Measurements from ENCODE around the gene MARCHF2.
A peak's percentile ranks its signal among the peaks of the same experiment; 100 is the strongest.

Gene MARCHF2

DNA sequence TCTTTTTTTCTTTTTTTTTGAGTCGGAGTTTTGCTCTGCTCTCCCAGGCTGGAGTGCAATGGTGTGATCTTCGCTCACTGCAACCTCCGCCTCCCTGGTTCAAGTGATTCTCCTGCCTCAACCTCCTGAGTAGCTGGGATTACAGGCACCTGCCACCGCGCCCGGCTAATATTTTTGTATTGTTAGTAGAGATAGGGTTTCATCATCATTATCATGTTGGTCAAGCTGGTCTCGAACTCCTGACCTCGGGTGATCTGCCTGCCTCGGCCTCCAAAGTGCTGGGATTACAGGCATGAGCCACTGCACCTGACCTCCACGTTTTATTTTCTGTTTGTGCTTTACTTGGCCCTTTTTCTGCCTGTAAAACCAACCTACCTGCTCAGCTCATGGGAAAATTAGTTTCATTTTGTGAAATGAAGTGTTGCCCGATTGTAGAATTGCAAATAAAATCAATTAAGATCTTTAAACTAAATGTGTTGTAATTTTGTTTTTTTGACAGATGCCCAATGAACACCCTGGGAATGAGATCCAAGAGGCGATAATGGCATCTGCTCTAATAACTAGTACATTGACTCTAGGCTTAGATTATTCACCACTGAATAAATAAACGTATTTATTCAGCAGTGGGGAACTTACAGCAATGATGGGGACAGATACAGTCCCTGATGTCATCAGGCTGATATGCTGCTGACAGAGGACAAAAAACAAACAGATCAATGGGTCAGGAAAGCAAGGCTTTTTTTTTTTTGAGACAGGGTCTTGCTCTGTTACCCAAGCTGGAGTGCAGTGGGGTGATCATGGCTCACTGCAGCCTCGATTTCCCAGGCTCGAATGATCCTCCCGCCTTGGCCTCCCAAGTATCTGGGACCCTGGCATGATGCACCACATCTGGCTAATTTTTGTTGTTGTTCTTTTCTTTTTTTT, 25.2 kb upstream of the MARCHF2 start:
- no peak for DNase-seq (ENCODE audit: low read depth in 2 of 2)

DNA sequence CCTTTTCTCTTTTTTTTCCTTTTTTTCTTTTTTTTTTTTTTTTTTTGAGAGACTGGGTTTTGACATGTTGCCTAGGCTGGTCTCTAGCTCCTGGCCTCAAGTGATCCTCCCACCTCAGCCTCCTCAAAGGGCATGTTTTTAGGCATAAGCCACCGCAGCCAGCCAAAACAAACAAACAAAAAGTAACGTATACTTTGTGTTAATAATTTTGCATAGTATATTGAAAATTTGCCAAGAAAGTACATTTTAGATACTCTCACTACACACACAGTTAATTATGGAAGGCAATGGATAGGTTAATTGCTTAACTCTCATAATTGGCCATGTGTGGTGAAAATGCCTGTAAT, 24.5 kb upstream of the MARCHF2 start:
- no peak for DNase-seq (ENCODE audit: low read depth in 2 of 2)

DNA sequence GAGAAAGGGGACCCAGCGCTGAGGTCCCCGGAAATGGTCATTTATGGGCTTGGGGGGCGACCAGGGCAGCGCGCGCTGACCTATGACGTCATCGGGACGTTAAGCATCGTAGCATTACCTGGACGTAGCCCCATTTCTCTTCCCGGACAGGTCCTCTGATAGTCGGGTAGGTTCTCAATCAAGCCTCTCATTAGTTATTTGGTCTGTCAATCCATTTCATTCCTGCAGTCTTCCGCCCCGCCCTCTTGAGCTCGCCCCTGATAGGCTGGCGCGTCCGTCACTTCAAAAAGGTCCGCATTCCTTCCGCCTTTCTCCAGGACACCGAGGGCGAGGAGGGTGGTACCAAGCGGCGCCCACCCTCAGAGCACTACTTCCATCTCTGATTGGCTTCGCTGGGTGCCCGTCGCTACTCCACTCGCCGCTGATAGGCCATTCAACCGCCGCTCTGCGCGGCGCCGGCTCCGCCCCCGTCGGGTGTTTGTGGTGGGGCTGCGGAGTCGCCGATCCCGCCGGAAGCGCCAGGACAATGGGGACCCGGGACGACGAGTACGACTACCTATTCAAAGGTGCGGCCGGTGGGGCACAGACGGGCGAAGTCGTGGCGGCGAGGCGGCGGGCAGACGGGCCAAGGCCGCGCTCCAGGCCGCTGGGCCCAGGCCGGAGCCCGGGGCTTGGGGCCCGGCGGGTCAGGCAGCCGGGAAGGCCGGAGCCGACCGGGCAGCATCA, 23.1 kb upstream of the MARCHF2 start, which contains the start of gene RAB11B:
Gene RAB11B (plus strand): TSS at position 470 of the 726 bp plus-strand sequence. CDS start 57 bp downstream, at position 527.
- peak; percentile 91 to 92 for DNase-seq (ENCODE audit: low read depth in 2 of 2)

DNA sequence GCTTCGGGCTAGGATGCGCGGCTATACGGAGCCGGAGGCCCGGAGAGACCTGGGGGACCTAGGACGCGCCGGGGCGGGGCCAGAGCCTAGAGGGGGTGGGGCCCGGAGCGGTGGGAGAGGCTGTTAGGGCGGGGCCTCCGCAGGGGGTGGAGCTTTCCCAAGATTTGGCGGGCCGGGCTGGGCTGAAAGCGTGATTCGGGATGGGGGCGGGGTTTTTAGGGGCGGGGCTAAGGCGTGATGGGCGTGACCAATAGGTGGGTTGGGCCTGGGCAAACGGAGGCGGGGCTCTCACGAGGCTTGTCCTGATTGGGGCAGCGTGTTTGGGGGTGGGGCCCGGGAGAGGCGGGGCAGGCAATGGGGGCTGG, 22.5 kb upstream of the MARCHF2 start:
- DNase-seq (ENCODE audit: low read depth in 2 of 2), result peak; percentile 77 to 81

DNA sequence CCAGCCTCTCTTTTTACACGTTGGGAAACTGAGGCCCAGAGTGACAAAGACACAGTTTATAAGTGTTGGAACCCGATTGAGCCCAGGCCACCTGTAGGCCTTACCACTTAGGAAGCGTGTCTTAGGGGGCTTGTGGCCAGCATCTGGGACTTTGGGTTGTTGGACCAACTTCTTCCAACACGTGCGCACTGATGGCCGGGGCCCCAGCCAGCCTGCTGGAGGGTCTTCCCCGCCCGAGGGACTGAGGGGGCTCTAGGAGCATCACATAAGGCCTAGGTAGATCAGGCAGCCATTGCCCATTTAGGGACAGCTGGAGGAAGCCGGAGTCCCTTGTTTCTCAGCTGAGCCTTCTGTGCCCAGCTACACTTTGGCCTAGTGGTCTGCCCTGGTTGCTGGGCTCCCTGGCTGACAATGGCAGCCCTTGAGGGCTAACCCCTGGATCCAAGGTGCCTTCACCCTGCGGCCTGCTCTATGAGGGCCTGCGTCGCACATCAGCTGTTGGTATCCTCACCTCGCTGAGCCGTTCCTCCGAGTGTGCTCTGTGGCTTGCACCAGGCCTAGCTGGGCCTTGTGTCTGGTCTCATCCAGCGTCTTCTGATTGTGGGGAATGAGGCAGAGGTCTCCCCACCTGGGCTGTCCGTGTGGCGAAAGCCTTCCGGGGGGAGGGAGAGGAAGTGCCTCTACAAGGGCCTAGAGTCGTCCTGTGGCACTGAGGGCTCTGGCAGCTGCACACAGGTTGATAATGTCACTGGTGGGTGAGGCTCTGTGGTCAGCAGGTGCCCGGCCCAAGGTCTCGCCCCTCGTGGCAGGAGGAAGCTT, 21.7 kb upstream of the MARCHF2 start:
- no peak for DNase-seq (ENCODE audit: low read depth in 2 of 2)

DNA sequence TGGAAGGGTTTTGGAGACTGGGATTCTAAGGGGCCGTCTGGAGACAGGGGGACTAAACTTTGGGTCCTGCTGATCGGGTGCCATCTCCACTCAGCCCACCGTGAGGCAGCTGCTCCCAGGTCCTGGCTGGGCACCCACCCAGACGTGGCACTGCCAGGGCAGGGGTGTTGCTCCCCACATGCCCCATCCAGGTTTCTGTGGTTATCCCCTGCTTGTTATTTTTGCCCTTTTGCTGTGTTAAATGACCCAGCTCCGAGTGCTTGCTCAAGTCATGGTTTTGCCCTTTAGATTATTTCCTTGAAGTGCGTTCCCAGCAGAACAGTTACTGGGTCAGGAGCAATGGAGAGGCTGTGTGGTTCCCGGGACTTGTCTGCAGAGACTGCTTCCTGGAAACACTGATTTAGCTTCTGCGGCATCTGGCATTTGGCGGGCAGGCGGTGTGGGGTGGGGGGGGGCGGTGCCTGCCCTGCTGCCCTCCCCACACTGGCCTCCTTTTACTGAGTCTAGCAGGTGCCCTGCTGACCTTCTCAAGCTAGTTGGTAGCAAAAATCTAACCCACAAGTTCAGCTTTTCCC, 21.0 kb upstream of the MARCHF2 start:
- no peak for DNase-seq (ENCODE audit: low read depth in 2 of 2)

DNA sequence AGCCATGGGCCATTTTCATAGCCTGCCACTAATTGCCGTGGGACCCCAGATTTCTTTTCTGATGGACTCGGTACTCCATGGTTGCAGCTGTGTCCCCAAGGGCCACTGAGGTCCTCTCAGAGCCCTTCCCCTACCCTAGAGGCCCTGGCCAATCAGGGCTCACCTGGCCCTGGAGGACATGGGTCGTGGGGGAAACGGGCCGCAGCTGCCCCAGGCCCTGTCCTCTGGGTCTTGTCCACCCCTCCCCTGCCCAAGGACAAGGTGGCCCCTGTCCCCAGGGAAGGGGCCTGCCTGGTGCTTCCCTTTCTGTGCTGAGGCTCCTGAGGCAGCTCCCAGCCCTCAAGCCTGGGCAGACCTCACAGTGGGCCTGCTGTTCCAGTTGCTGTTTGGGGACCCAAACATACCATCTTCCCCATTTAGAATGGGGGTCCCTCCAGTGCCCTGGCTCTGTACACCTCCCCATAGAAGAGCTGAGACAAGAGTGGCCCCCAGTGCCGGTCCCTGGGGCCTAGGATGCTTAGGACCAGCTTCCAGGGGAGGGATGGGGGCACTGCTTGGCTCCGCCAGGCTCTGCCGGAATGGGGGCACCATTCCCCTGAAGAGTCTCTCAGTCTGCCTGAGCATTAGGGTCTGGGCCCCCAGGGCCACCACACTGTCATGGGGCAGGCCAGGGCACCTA, 19.8 kb upstream of the MARCHF2 start:
- DNase-seq (ENCODE audit: low read depth in 2 of 2), result no peak

DNA sequence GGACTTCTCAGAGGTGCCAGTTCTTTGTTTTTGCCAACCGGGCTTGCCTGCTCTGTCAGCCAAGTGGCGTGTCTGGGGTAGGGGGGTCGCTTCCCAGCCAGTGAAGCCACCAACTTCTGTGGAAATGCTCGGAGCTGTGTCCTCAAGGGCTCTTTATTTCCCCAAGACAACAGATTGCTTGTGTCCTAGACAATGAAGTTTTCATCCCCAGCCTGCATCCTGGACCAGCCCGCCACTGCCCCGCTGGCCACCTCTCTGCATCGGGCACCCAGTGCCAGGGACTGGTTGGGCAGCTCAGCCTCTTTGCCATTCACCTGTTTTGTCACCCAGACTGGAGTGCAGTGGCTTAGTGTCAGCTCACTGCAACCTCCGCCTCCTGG, 19.2 kb upstream of the MARCHF2 start:
- no peak for DNase-seq (ENCODE audit: low read depth in 2 of 2)

DNA sequence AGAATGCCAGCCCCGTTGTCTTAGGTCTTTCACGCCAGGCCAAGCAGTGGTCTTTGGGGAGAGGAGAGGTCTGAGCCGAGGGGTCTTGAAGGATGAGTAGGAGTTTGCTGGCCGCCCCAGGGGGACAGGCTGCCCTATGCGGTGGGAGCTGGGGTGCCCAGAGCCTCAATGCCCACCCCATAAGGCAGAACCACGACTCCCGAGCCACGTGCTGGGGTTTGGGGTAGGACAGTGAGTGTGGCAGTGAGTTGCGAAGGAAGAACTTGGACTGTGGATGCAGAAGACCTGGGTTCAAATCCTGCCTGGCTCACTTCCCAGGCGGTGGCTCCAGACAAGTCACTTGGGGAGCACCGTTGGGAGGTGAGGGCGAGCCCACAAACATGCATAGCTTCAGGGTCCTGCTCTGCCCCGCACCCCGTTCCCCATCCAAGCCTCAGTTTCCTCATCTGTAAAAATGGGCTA, 17.5 kb upstream of the MARCHF2 start:
- no peak for DNase-seq (ENCODE audit: low read depth in 2 of 2)

DNA sequence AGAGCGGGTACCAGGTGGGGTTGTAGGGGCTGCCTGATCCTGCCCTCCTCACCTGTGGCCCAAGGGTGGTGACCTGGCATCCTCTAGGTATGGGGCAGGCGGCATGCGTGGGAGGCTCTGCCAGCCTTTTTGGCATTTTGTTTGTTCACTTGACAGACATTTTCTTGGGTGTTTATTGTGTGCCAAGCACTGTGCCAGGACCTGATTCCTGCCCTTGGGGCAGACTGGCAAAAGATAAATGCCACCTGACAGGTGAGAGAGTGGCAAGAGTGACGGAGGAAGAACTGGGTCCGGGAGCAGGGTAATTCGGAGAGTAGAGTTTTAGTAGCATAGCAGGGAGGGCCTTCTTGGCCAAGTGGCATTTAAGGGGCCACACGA, 16.9 kb upstream of the MARCHF2 start:
- DNase-seq (ENCODE audit: low read depth in 2 of 2), result no peak

DNA sequence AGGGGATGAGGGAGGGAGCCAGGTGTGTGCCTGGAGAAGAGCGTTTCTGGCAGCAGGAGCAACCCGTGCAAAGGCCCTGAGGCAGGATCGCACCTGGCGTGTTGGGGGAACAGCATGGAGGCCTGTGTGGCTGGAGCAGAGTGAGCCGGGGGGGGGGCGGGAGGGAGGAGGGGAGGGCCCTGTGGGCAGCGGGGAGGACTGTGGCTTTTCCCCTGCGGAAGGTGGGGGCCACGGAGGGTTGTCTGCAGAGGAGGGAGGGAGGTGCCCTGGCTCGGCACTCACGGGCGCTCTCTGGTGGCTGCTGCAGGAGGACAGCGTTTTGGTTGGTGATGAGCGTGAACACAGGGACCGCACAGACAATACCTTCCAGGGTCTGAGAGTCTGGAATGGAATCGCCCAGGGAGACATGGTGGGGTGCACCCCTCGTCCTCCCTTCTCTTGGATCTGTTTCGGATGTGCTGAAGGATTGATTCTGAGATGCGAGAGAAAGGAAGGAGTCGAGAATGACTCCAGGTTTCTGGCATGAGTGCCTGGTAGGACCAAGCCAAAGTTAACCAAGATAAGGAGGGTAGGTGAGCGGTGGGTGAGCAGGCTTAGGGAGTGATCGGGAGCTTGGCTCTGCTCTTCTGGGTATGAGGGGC, 16.4 kb upstream of the MARCHF2 start:
- peak; percentile 28 to 38 for DNase-seq (ENCODE audit: low read depth in 2 of 2)

DNA sequence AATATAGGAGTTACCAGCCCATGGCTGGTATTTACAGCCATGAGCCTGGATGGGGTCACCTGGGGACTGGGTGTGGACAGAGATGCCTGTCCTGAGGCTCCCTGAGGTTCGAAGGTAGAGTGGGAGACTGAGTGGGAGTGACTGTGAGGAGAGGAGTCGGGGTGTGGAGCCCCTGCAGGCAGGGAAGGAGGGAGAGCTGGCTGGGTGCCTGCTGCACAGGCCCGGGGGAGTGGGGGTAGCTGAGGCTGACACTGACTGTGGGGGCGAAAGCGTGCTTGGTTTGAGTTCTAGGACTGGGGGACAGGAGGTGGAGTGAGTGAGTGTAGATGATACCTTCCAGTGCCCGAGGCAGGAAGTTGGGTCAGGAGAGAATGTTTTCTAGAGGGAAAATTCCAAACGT, 15.8 kb upstream of the MARCHF2 start:
- DNase-seq (ENCODE audit: low read depth in 2 of 2), result no peak

DNA sequence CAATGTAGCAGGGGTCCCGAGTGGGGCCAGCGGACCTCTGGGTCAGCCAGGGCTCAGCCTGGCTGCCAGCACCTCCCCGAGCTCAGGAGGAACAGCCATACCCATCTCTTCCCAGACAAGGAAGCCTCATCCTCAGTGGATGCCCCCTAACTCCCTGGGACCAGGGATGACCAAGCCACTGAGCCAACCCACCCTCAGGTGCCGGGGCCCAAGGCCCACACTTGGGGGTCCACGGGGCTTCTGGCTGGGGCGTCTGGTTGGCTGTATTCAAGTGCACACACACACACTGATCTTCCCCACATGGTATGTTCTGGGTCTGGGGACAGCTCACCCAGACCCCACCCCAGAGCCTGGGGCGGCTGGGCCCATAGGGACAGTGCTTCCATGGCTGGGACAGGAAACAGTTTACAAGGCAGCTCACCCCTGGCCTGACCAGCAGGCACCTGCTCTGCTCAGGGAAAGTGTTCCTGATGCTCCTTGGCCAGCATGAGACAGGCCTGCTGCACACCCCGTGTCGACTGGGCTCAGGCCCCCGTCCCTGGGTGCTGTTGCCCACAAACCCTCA, 15.3 kb upstream of the MARCHF2 start:
- DNase-seq (ENCODE audit: low read depth in 2 of 2), result no peak

DNA sequence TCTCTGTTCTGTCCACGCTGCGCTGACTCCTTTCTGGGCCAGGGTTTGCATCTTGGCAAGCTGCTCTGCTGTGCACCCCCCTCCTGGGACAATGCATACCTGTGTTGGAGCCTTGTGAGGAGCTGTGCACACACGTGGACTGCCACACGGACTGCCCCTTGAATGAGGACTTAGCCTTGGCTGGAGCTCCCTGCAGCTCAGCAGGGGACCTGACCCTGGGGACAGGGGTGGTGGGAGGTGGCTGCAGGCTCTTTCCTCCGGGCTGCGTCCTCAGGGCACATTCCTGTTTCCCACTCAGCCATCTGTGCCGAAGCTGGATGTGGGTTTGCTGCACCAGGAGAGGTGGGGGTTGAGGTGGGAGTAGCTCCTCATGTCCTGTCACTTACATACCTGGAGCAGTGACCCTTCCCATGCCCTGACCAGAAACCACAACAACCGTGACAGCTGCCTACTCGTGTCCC, 14.8 kb upstream of the MARCHF2 start:
- DNase-seq (ENCODE audit: low read depth in 2 of 2), result no peak

DNA sequence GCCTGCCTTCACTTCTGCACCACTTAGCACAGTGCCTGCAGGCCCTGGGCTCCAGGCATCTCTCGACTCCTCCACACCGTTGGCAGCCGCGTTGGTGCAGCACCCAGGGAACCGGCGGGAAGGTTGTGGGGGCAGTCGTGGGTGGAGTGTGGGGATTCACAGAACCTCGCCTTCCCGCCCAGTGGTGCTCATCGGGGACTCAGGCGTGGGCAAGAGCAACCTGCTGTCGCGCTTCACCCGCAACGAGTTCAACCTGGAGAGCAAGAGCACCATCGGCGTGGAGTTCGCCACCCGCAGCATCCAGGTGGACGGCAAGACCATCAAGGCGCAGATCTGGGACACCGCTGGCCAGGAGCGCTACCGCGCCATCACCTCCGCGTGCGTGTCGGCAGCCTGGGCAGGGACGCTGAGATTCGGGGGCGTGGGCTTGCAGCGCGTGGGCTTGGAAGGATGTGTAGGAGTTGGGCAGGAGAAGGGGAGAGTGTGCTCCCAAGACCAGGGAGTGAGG, 13.4 kb upstream of the MARCHF2 start:
- DNase-seq (ENCODE audit: low read depth in 2 of 2), result no peak

DNA sequence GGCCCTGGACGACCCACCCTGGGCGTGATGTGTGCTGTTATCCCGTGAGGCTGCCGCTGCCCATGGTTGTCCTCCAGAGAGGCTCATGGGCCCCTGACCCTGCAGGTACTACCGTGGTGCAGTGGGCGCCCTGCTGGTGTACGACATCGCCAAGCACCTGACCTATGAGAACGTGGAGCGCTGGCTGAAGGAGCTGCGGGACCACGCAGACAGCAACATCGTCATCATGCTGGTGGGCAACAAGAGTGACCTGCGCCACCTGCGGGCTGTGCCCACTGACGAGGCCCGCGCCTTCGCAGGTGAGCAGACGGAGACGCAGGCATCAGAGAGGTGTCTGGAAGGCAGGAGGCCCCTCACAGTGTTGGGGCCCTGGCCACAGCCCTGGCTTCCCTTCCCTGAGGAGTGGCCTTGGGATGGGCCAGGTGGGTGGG, 11.1 kb upstream of the MARCHF2 start:
- no peak for DNase-seq (ENCODE audit: low read depth in 2 of 2)

DNA sequence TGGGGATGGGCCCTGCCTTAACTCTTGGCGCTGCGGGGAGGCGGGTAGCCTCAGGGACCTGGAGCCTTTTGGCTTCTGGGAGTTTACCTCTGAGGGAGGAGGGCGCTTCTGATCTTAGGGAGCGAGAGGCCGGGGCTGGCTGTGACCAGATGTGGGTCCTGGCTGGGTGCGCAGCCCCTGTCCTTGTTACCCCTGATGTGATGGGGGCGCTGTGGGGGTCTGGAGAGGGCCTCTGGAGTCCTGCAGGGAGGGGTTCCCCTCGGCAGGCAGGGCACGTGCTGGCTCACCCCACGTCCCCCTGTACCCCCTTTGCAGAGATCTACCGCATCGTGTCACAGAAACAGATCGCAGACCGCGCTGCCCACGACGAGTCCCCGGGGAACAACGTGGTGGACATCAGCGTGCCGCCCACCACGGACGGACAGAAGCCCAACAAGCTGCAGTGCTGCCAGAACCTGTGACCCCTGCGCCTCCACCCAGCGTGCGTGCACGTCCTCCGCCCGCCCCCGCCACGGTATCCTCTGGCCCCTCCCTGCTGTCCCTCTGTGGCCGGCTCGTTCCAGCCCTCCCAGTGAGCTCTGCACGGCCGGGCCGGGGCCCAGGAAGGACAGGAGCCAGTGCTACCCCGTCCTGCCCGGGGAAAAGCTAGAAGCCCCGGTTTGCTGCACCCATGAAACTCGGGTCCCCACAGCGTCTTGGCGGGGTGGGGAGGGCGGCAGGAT, 9.8 kb upstream of the MARCHF2 start:
- no peak for DNase-seq (ENCODE audit: low read depth in 2 of 2)

DNA sequence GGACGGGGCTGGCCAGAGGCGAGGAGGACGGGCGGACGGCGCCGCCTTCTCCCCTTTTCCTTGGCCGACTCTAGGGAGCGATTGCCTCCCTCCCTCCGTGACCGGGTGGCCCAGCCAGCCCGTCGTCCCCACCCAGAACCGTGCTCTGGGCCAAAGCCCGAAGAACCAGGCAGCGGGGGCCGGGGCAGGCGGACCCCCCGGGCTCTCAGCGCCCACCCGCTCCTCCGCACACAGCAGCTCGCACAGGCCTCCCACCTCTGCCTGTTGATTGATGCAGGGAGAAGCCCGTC, 9.3 kb upstream of the MARCHF2 start:
- no peak for DNase-seq (ENCODE audit: low read depth in 2 of 2)

DNA sequence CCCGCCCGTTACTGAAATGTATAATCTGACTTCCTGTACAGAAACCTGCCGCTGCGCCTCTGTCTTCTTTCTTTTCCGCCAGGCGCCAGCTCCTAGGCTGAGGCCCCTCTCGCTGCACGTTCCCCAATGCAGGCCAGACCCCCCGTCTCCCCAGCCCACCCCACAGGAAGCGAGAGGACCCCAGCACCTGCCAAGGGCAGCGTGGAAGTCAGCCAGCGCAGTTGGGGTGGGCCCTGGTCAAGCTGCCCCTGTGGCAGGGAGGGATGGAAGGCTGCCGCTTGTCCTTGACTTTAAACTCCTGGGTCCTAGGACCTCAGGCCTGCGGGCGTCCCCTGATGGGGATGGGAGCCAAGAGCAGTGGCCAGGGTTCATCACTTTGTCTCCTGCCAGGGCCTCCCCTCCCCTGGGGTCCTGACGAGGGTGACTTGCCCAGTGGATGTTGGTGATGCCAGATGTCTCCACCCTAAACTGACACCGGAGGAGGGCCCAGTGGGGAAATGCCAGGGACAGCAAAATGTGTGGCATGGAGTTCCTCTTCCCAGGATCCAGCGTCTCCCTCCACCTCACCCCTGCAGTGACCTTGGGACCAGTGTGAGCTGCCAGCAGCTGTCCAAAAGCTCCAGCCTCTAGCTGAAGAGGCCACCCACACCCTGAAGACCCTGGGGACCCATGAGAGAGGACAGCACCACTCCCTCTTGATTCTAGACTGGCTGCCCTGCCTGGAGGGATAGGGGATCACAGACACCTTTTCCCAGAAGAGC, 8.5 kb upstream of the MARCHF2 start:
- DNase-seq (ENCODE audit: low read depth in 2 of 2), result no peak
